MM.1S (cell line): ENCODE measurements around the gene GADD45GIP1.
A peak's percentile ranks its signal among the peaks of the same experiment; 100 is the strongest.
"Not testable (repeated sequence)": the region's sequence is repeated elsewhere in the genome, so short reads cannot be mapped to it uniquely, and the experiment has no call there.

Experiments
- DNase-seq: peaks from one replicate; pipeline ENCODE4 v3.0.0-alpha.2; 2015
- H2AFZ ChIP-seq: fragments of 300-600 bp; sonication (generic); 2 replicates; pipeline ENCODE4 v1.6.0; 2016; ENCODE audit warnings: antibody characterized with exemption, low read length
- H3F3A ChIP-seq: fragments of 300-600 bp; sonication (generic); 2 replicates; pipeline ENCODE4 v1.6.1; 2016; ENCODE audit warnings: mild to moderate bottlenecking, antibody characterized with exemption, low read length, moderate library complexity, mixed read lengths; ENCODE audit not compliant: insufficient read depth
- H3K27ac ChIP-seq: fragments of 300-600 bp; sonication (generic); 2 replicates; pipeline ENCODE4 v1.5.1; 2016; ENCODE audit warnings: mild to moderate bottlenecking, low read length
- H3K27me3 ChIP-seq: fragments of 300-600 bp; sonication (generic); replicated peaks from 2 replicates; pipeline ENCODE4 v1.6.0; 2016; ENCODE audit warnings: low read length; ENCODE audit not compliant: insufficient read depth
- H3K36me3 ChIP-seq: fragments of 300-600 bp; sonication (generic); replicated peaks from 2 replicates; pipeline ENCODE4 v1.6.1; 2016; ENCODE audit warnings: mild to moderate bottlenecking, low read length, mixed read lengths; ENCODE audit not compliant: insufficient read depth
- H3K4me1 ChIP-seq: fragments of 300-600 bp; sonication (generic); 2 replicates; pipeline ENCODE4 v1.6.1; 2016; ENCODE audit warnings: low read length, mixed read lengths
- H3K4me2 ChIP-seq: fragments of 300-600 bp; sonication (generic); 2 replicates; pipeline ENCODE4 v1.6.0; 2016; ENCODE audit warnings: low read depth, low read length
- H3K4me3 ChIP-seq: fragments of 300-600 bp; sonication (generic); 2 replicates; pipeline ENCODE4 v1.5.1; 2016; ENCODE audit warnings: low read length, mixed read lengths
- H3K79me2 ChIP-seq: fragments of 300-600 bp; sonication (generic); 2 replicates; pipeline ENCODE4 v1.6.1; 2016; ENCODE audit warnings: mixed run types, low read length, mixed read lengths
- H3K9ac ChIP-seq: fragments of 300-600 bp; sonication (generic); 2 replicates; pipeline ENCODE4 v1.6.1; 2016; ENCODE audit warnings: low read length, mixed read lengths
- H3K9me2 ChIP-seq: fragments of 300-600 bp; sonication (generic); replicated peaks from 2 replicates; pipeline ENCODE4 v1.6.1; 2016; ENCODE audit warnings: mild to moderate bottlenecking, low read length, mixed read lengths; ENCODE audit not compliant: insufficient read depth
- H3K9me3 ChIP-seq: fragments of 300-600 bp; sonication (generic); replicated peaks from 2 replicates; pipeline ENCODE4 v1.6.1; 2016; ENCODE audit warnings: mild to moderate bottlenecking, low read length, mixed read lengths; ENCODE audit not compliant: insufficient read depth
- H4K20me1 ChIP-seq: fragments of 300-600 bp; sonication (generic); 2 replicates; pipeline ENCODE4 v1.6.1; 2016; ENCODE audit warnings: mild to moderate bottlenecking, low read length, moderate library complexity, mixed read lengths; ENCODE audit not compliant: insufficient read depth
- CTCF ChIP-seq: fragments of 300-600 bp; sonication (generic); IDR thresholded peaks from 2 replicates; pipeline ENCODE4 v1.5.1; 2016; ENCODE audit warnings: antibody characterized with exemption, low read length, mixed read lengths
- EZH2 ChIP-seq: fragments of 300-600 bp; sonication (generic); optimal IDR thresholded peaks from 2 replicates; pipeline ENCODE3; 2017; ENCODE audit warnings: low read depth, mild to moderate bottlenecking, antibody characterized with exemption, low read length, mixed read lengths
- EZH2phosphoT487 ChIP-seq: fragments of 300-600 bp; sonication (generic); IDR thresholded peaks from 2 replicates; pipeline ENCODE4 v1.6.1; 2018; ENCODE audit warnings: antibody characterized with exemption, low read length

The GADD45GIP1 gene

GRCh38 chr19:12965812-12966135 is 8.8 kb upstream of the GADD45GIP1 start:
- H3K9me3 ChIP-seq: no peaks in the 10 kb centered on the region
- peaks cover 16% of the 10 kb centered on the region for H3K27me3 ChIP-seq
- no peaks in the 10 kb centered on the region for H3K4me1 ChIP-seq
- no peak for DNase-seq
- no peak overlapping the region for H3K27ac ChIP-seq
- peak overlapping the region; percentile 95; the same call in 1 of the 2 replicates for H3K4me2 ChIP-seq
- no peaks in the 10 kb centered on the region for H3K9me2 ChIP-seq
- H3K9ac ChIP-seq: 0 out of 2 replicates have a peak overlapping the region, but pooled peaks have one; percentile 60
- no peaks in the 10 kb centered on the region for H3F3A ChIP-seq
- H2AFZ ChIP-seq: peak overlapping the region; percentile 94
- H3K36me3 ChIP-seq: no peaks in the 10 kb centered on the region
- H4K20me1 ChIP-seq: no peaks in the 10 kb centered on the region
- H3K4me3 ChIP-seq: peak overlapping the region; percentile 67; the same call in 1 of the 2 replicates
- H3K79me2 ChIP-seq: no peaks in the 10 kb centered on the region
- TF ChIP-seq CTCF (no peak), EZH2phosphoT487 (no peak), EZH2 (no peak)

DNA sequence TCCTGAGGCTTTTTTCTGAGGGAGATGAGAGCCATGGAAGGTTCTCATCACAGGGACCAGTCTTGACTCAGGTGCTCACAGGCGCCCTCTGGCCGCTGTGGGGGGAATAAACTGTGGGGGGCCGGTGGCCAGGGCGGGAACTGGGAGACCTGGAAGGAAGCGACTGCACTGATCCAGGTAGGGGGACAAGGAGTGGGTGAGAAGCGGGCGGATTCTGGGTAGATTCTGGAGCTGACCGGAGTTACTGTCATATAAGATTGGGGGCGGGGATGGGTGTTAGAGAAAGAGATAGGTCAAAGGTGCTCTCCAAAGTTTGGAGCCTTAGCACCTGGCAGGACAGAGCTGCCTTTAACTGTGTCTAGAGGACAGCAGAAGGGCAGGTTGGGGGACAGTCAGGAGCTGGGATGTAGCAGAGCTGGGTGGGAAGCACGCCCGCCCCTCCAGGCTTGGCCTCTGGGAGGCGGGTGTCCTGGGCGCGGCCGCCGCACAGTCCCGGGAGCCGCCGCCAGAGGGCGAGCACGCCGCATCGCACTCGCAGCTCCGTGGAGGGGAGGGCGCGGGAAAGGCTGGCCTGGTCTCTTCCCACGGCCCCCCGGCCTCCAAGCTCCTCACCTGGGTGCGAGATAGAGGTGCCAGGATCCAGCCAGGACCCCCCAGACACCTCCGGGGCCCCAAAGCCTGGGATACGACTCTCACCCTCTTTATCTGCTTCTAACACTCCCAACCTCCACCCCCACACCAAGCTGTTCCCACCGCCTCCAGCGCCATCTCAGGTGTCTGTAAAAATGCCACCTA is 8.2 kb upstream of the GADD45GIP1 start:
- peaks cover 22% of the 10 kb centered on the region for H3K27me3 ChIP-seq
- no peaks in the 10 kb centered on the region for H3K4me1 ChIP-seq
- no peaks in the 10 kb centered on the region for H4K20me1 ChIP-seq
- no peaks in the 10 kb centered on the region for H3K36me3 ChIP-seq
- peak; percentile 73 for DNase-seq
- peak overlapping the region; percentile 95 for H3K4me2 ChIP-seq
- no peaks in the 10 kb centered on the region for H3K9me3 ChIP-seq
- H3K27ac ChIP-seq: no peak overlapping the region; the same call in 1 of the 2 replicates
- no peaks in the 10 kb centered on the region for H3K79me2 ChIP-seq
- peak overlapping the region; percentile 60; the same call in 1 of the 2 replicates for H3K9ac ChIP-seq
- peak overlapping the region; percentile 67 for H3K4me3 ChIP-seq
- H3F3A ChIP-seq: no peaks in the 10 kb centered on the region
- TF ChIP-seq EZH2phosphoT487 (no peak), CTCF (peak; percentile 75)
- H2AFZ ChIP-seq: peak overlapping the region; percentile 94
- H3K9me2 ChIP-seq: no peaks in the 10 kb centered on the region

DNA sequence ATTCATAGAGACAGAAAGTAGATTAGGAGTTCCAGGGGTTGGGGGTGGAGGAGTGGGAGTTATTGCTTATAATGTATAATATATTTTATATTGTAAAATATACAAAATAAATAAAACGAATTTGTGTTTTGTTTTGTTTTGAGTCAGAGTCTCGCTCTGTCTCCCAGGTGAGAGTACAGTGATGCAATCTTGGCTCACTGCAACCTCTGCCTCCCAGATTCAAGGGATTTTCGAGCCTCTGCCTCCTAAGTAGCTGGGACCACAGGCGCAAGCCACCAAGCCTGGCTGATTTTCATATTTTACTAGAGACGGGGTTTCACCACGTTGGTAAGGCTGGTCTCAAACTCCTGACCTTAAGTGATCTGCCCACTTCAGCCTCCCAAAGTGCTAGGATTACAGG is 2.5 kb upstream of the GADD45GIP1 start:
- Histone ChIP-seq H3K9ac (no peak overlapping the region), H3F3A (peaks cover 18% of the 10 kb centered on the region), H3K9me3 (no peaks in the 10 kb centered on the region), H3K79me2 (peaks cover 29% of the 10 kb centered on the region), H3K9me2 (no peaks in the 10 kb centered on the region), H3K27ac (no peak overlapping the region), H3K36me3 (no peaks in the 10 kb centered on the region), H3K4me3 (no peak overlapping the region), H3K4me1 (peaks cover 16% of the 10 kb centered on the region), H3K4me2 (no peak overlapping the region), H2AFZ (no peak overlapping the region), H4K20me1 (no peaks in the 10 kb centered on the region), H3K27me3 (peaks cover 23% of the 10 kb centered on the region)
- DNase-seq: no peak
- TF ChIP-seq CTCF (no peak), EZH2phosphoT487 (no peak), EZH2 (no peak)

DNA sequence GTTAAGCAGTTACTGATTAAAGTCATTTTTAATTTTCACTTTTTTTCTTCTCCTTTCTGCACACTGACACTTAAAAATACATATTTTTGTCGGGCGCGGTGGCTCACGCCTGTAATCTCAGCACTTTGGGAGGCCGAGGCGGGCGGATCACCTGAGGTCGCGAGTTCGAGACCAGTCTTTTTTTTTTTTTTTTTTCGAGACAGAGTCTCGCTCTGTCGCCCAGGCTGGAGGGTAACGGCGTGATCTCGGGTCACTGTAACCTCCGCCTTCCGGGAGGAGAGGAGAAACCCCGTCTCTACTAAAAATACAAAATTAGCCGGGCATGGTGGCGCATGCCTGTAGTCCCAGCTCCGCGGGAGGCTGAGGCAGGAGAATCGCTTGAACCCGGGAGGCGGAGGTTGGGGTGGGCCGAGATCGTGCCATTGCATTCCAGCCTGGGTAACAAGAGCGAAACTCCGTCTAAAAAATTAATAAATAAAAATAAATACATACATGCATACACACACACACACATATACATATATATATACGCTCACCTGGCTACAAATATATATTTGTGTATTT is 448 bp upstream of the GADD45GIP1 start:
- peak overlapping the region; percentile 88; the same call in 1 of the 2 replicates for H3K9ac ChIP-seq
- peaks cover 37% of the 10 kb centered on the region for H3F3A ChIP-seq
- not testable (repeated sequence) for H3K36me3 ChIP-seq, DNase-seq, H3K9me3 ChIP-seq, H3K9me2 ChIP-seq, H4K20me1 ChIP-seq
- H3K4me2 ChIP-seq: peak overlapping the region; percentile 62; the same call in 1 of the 2 replicates
- H2AFZ ChIP-seq: peak overlapping the region; percentile 51
- peaks cover 17% of the 10 kb centered on the region; the same call in 1 of the 2 replicates for H3K27me3 ChIP-seq
- peaks cover 24% of the 10 kb centered on the region for H3K4me1 ChIP-seq
- peak overlapping the region; percentile 96 for H3K4me3 ChIP-seq
- peaks cover 48% of the 10 kb centered on the region for H3K79me2 ChIP-seq
- H3K27ac ChIP-seq: peak overlapping the region; percentile 64; the same call in 1 of the 2 replicates
